ENCODE results near the gene APC. TPM values are rescaled to one million over a fixed set of nuclear protein-coding genes. Genes with fewer than 3 reads are reported as not detected.

APC gene
- total RNA-seq, 2 experiments from 2014 or later: 21.8 to 22.8 TPM

- Histone ChIP-seq H3K4me3 (ENCODE audit: low read length) (no peak overlapping the region), H3K36me3 (ENCODE audit: insufficient read depth, low read length) (no peaks in the 10 kb centered on the region), H3K4me1 (ENCODE audit: insufficient read depth, low read length) (no peaks in the 10 kb centered on the region), H3K27ac (ENCODE audit: low read depth in 1 of 2, low read length in 2 of 2) (no peak overlapping the region), H3K9me3 (ENCODE audit: control insufficient read depth in 1 of 2, insufficient read depth in 1 of 2, low read length in 2 of 2) (no peaks in the 10 kb centered on the region), H3K27me3 (ENCODE audit: control insufficient read depth in 1 of 2, insufficient read depth in 2 of 2, low read length in 2 of 2) (peaks cover 0 to 6% of the 10 kb centered on the region in 2 experiments)
- H3K27me3 Mint-ChIP-seq: peaks cover 27% of the 10 kb centered on the region
- DNase-seq: no peak
- H3K9me3 Mint-ChIP-seq: no peaks in the 10 kb centered on the region
- TF ChIP-seq CTCF (IDR thresholded peaks at IDR 0.05): no peak
- no peak for ATAC-seq (ENCODE audit: poor library complexity)
- POLR2A ChIA-PET: no interaction called here
- no peaks in the 10 kb centered on the region for H3K36me3 Mint-ChIP-seq (ENCODE audit: low read depth)
- CTCF ChIA-PET: interaction anchor here (0.7 to 1.1 kb wide), 2 partner anchors 12 to 38 kb away, joined by 3 read pairs; no protein-coding TSS in a partner anchor
- H3K4me3 Mint-ChIP-seq: no peak overlapping the region
- intact Hi-C loops (cut with DNase I, micrococcal nuclease): no loop called here
- H3K27ac Mint-ChIP-seq: no peak overlapping the region
- H3K4me1 Mint-ChIP-seq (ENCODE audit: low read depth): no peaks in the 10 kb centered on the region
These were observed 40.4 kb upstream of the APC start for GRCh38 chr5:112697322-112697721.

GRCh38 chr5:112697833-112698232 lies 39.9 kb upstream of the APC start:
- ATAC-seq (ENCODE audit: poor library complexity) (no peak), DNase-seq (no peak)
- Mint-ChIP-seq H3K9me3 (no peaks in the 10 kb centered on the region), H3K27me3 (peaks cover 22% of the 10 kb centered on the region), H3K4me3 (no peak overlapping the region), H3K36me3 (ENCODE audit: low read depth) (no peaks in the 10 kb centered on the region), H3K27ac (no peak overlapping the region), H3K4me1 (ENCODE audit: low read depth) (no peaks in the 10 kb centered on the region)
- Histone ChIP-seq H3K27me3 (ENCODE audit: control insufficient read depth in 1 of 2, insufficient read depth in 2 of 2, low read length in 2 of 2) (peaks cover 0 to 2% of the 10 kb centered on the region in 2 experiments), H3K36me3 (ENCODE audit: insufficient read depth, low read length) (no peaks in the 10 kb centered on the region), H3K9me3 (ENCODE audit: control insufficient read depth in 1 of 2, insufficient read depth in 1 of 2, low read length in 2 of 2) (no peaks in the 10 kb centered on the region), H3K4me3 (ENCODE audit: low read length) (no peak overlapping the region), H3K4me1 (ENCODE audit: insufficient read depth, low read length) (no peaks in the 10 kb centered on the region), H3K27ac (ENCODE audit: low read depth in 1 of 2, low read length in 2 of 2) (no peak overlapping the region)
- no peak for TF ChIP-seq CTCF (IDR thresholded peaks at IDR 0.05)
- CTCF ChIA-PET: interaction anchor here (1.1 kb wide), 1 partner anchor 37 kb away, joined by 3 read pairs; no protein-coding TSS in a partner anchor
- intact Hi-C loops (cut with DNase I, micrococcal nuclease): no loop called here
- POLR2A ChIA-PET: no interaction called here

DNA sequence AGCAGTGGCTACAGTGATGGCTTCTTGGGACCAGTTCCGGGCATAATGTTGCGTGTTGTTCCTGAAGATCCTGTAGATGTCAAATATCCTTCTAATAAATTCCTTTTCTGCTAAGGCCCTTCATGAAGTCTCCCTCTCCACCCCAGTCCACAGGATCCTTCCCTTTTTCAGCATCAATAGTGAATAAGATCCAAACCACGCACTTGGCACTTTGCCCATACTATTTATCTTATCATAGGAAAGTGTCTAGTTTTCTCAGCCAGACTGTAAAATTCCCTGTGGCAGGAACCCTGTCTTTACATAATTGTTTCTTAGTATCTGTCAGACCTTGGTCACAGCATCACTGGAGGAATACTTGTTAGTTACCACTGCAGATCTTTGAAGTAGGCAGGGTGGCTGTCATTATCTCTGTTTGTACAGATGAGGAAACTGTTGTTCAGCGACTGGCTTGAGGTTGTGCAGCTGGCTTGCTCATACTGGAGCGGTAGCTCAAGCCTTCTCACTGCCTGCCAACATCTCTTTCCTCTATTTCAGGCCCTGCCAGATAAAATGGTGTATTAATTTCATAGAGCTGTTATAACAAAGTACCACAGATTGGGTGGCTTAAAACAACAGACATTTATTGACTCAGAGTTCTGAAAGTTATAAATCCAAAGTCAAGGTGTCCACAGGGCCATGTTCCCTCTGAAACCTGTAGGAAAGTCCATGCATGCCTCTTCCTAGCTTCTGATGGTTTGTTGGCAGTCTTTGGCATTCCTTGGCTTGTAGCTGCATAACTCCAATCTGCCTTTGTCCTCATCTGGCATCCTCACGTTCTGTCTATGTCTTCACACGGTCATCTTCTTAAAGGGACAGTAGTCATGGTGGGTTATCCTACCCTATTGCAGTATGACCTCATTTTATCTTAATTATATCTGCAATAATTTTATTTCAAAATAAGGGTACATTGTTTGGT lies 33.5 kb upstream of the APC start:
- Mint-ChIP-seq H3K4me1 (ENCODE audit: low read depth) (peaks cover 29% of the 10 kb centered on the region), H3K4me3 (no peak overlapping the region), H3K9me3 (no peaks in the 10 kb centered on the region), H3K27me3 (peaks cover 8% of the 10 kb centered on the region), H3K27ac (no peak overlapping the region), H3K36me3 (ENCODE audit: low read depth) (peaks cover 6% of the 10 kb centered on the region)
- H3K9me3 ChIP-seq (ENCODE audit: control insufficient read depth in 1 of 2, insufficient read depth in 1 of 2, low read length in 2 of 2): no peaks in the 10 kb centered on the region
- H3K36me3 ChIP-seq (ENCODE audit: insufficient read depth, low read length): no peaks in the 10 kb centered on the region
- ChIA-PET POLR2A (no interaction called here), CTCF (interaction anchor here (1.6 kb wide), 1 partner anchor 14 kb away, joined by 3 read pairs; no protein-coding TSS in a partner anchor)
- peaks cover 18% of the 10 kb centered on the region for H3K4me1 ChIP-seq (ENCODE audit: insufficient read depth, low read length)
- no peak overlapping the region for H3K27ac ChIP-seq (ENCODE audit: low read depth in 1 of 2, low read length in 2 of 2)
- no peak for TF ChIP-seq CTCF (IDR thresholded peaks at IDR 0.05)
- ATAC-seq (ENCODE audit: poor library complexity) (no peak), DNase-seq (no peak)
- H3K27me3 ChIP-seq (ENCODE audit: control insufficient read depth in 1 of 2, insufficient read depth in 2 of 2, low read length in 2 of 2): no peaks in the 10 kb centered on the region
- H3K4me3 ChIP-seq (ENCODE audit: low read length): no peak overlapping the region
- intact Hi-C loops (cut with DNase I, micrococcal nuclease): loop anchor here (10.0 kb wide), 3 partner anchors 161 to 1609 kb away; partner anchors contain the start of genes NREP (in 1 of the 2), SRP19 (in 1 of the 2) and WDR36 (in 1 of the 2)

All from CD4-positive, alpha-beta T cell (primary cell).